GM12878 (cell line): Measurements from ENCODE around the gene DDR1. TPM values are rescaled to one million over a fixed set of nuclear protein-coding genes. Genes with fewer than 3 reads are reported as not detected.
"Not testable (repeated sequence)": the region's sequence is repeated elsewhere in the genome, so short reads cannot be mapped to it uniquely, and the experiment has no call there.

Source experiments
- ATAC-seq: fragments of 200-7000 bp; cut with Tn5 transposase; 3 replicates; pipeline ENCODE4 v1.9.1; 2020; ENCODE audit warnings: mild to moderate bottlenecking, moderate library complexity
- BruUV-seq: library from RNA; stranded (reverse); fragments of 400-500 nt; replicated peaks from 2 replicates; lab custom pipeline; 2021; lab: Mats Ljungman, UMichigan
- CTCF ChIA-PET: fragments of 300-600 bp; sonication (Branson Sonifier 250); formaldehyde crosslinking; extraction: SDS; loops from one replicate; lab custom pipeline; 2021; ENCODE audit warnings: inconsistent platforms; lab: Yijun Ruan, JAX
- POLR2A ChIA-PET: fragments of 350-600 bp; formaldehyde crosslinking; extraction: SDS; loops from one replicate; lab custom pipeline; 2021; ENCODE audit warnings: inconsistent platforms; lab: Charles Lee
- RAD21 ChIA-PET: fragments of 300-600 bp; sonication (Branson Sonifier 250); formaldehyde crosslinking; loops from one replicate; lab custom pipeline; 2023; ENCODE audit warnings: antibody characterized with exemption; ENCODE audit not compliant: unreplicated experiment; lab: Charles Lee
- SMC1A ChIA-PET: fragments of 300-600 bp; sonication (Branson Sonifier 250); formaldehyde crosslinking; loops from one replicate; lab custom pipeline; 2023; ENCODE audit not compliant: unreplicated experiment, uncharacterized antibody; lab: Charles Lee
- DNase-seq: peaks from one replicate; pipeline ENCODE4 v3.0.0-alpha.2; 2011; ENCODE audit warnings: low read depth, low spot score
- FAIRE-seq: peaks from 3 replicates; lab custom pipeline; 2011; peaks lifted over from hg19 to GRCh38; lab: Jason Lieb, UNC
- H2AFZ ChIP-seq: 2 replicates; pipeline ENCODE4 v1.6.0; 2011; ENCODE audit warnings: low read depth, low read length, control low read depth; ENCODE audit not compliant: control insufficient read depth
- H3K27ac ChIP-seq: 2 replicates; pipeline ENCODE4 v1.5.1; 2011; ENCODE audit warnings: control low read depth; ENCODE audit not compliant: control insufficient read depth, insufficient read depth
- H3K27me3 ChIP-seq, 2 experiments: replicated peaks in 1 of 2; 2 replicates each; pipeline versions ENCODE4 v1.6.0 to v1.6.1; 2011; ENCODE audit warnings: low read length in 1 of 2; ENCODE audit not compliant: control insufficient read depth in 2 of 2, insufficient read depth in 2 of 2
- H3K36me3 ChIP-seq, 2 experiments: 2 replicates each; pipeline ENCODE4 v1.5.1; 2011; ENCODE audit warnings: low read length in 1 of 2; ENCODE audit not compliant: control insufficient read depth in 2 of 2, insufficient read depth in 2 of 2
- H3K4me1 ChIP-seq: 2 replicates; pipeline ENCODE4 v1.6.1; 2011; ENCODE audit warnings: mild to moderate bottlenecking, low read length, moderate library complexity, mixed read lengths; ENCODE audit not compliant: control insufficient read depth, insufficient read depth
- H3K4me2 ChIP-seq: 2 replicates; pipeline ENCODE4 v1.6.0; 2011; ENCODE audit warnings: control low read depth; ENCODE audit not compliant: control insufficient read depth, insufficient read depth
- H3K4me3 ChIP-seq: fragments of 200-600 bp; sonication (generic); 2 replicates; pipeline ENCODE4 v1.5.1; 2016
- H3K79me2 ChIP-seq: 2 replicates; pipeline ENCODE4 v1.6.0; 2011; ENCODE audit warnings: low read length; ENCODE audit not compliant: control insufficient read depth, insufficient read depth
- H3K9ac ChIP-seq: 2 replicates; pipeline ENCODE4 v1.8.0; 2011; ENCODE audit warnings: low read length, control low read depth, mixed read lengths; ENCODE audit not compliant: control insufficient read depth, insufficient read depth
- H3K9me3 ChIP-seq: replicated peaks from 3 replicates; pipeline ENCODE4 v1.5.1; 2011; ENCODE audit warnings: mild to moderate bottlenecking, low read length; ENCODE audit not compliant: control insufficient read depth, insufficient read depth
- H4K20me1 ChIP-seq: 2 replicates; pipeline ENCODE4 v1.6.0; 2011; ENCODE audit not compliant: control insufficient read depth, insufficient read depth
- BHLHE40 ChIP-seq, 2 experiments: fragments of 450-650 bp in 1 of 2; IDR thresholded peaks; 2 replicates each; pipeline ENCODE4 v1.6.1; 2011 to 2017; ENCODE audit warnings: low read depth in 2 of 2, borderline replicate concordance in 1 of 2, improper control_type of control experiment in 1 of 2, low read length in 1 of 2, mild to moderate bottlenecking in 1 of 2
- CBX5 ChIP-seq: sonication (generic); IDR thresholded peaks from 2 replicates; pipeline ENCODE4 v1.6.1; 2016; ENCODE audit warnings: low read depth, moderate library complexity, mild to moderate bottlenecking, inconsistent platforms
- MAX ChIP-seq: IDR thresholded peaks from 2 replicates; pipeline ENCODE4 v1.6.1; 2012; ENCODE audit warnings: low read depth, low read length, improper control_type of control experiment
- MEF2B ChIP-seq: fragments of 450-650 bp; IDR thresholded peaks from 2 replicates; pipeline ENCODE4 v1.6.1; 2018; ENCODE audit warnings: mild to moderate bottlenecking, moderate library complexity; ENCODE audit not compliant: partially characterized antibody, poor library complexity, severe bottlenecking
- ZBTB33 ChIP-seq: fragments of 450-650 bp; IDR thresholded peaks from 2 replicates; pipeline ENCODE4 v1.6.1; 2017; ENCODE audit warnings: mild to moderate bottlenecking
- WGBS: methylation state at CpG from one replicate; pipeline ENCODE4 v1.1.6; 2016; ENCODE audit warnings: low lambda C conversion rate; ENCODE audit not compliant: insufficient replicate concordance, insufficient coverage; ENCODE audit errors: missing lambda C conversion rate; 5-methylcytosine and 5-hydroxymethylcytosine counted together
- in situ Hi-C: fragments of 300-500 bp; cut with MboI; formaldehyde crosslinking; loops from 9 replicates; pipeline ENCODE4 v1.14.3; 2018; ENCODE audit warnings: mixed read lengths
- intact Hi-C: fragments of 100-400 bp; cut with micrococcal nuclease; formaldehyde crosslinking; loops from one replicate; pipeline ENCODE4 v1.14.2; 2022; ENCODE audit not compliant: unreplicated experiment
- polyA plus RNA-seq, 11 experiments: library from polyadenylated mRNA; depleted of rRNA in 4 of 11; unstranded in 6 of 11; stranded (reverse) in 5 of 11; fragments of >200 nt; fragmentation: Nextera tagmentation in 4 of 11; fragmentation: Illumina TruSeq in 1 of 11; extraction: Ambion mirVana in 4 of 11; extraction: Trizol in 1 of 11; gene quantifications; 1 replicate in 1 of 11; 2 replicates in 10 of 11; pipeline versions ENCODE4 v1.2.1 to v1.2.3, GENCODE V29; 2011 to 2016; ENCODE audit warnings: inconsistent platforms in 2 of 11, missing spikeins in 2 of 11, low read depth in 1 of 11
- total RNA-seq, 4 experiments: library from RNA; depleted of rRNA in 3 of 4; stranded (reverse); fragments of >200 nt in 3 of 4; fragmentation: Illumina TruSeq in 1 of 4; extraction: Trizol in 1 of 4; gene quantifications; 2 replicates each; pipeline versions ENCODE4 v1.2.1 to v1.2.3, GENCODE V29; 2013 to 2021

Gene DDR1
- total and polyA plus RNA-seq, 10 of the 15 experiments (the other 5 are each of a cell fraction or from before 2014, with no cell fraction given) = 1.1 to 39.0 (median 11.9) TPM

- intact Hi-C loops, H3K4me3 ChIP-seq, H3K4me2 ChIP-seq, H3K9me3 ChIP-seq, H2AFZ ChIP-seq, in situ Hi-C loops, BruUV-seq, H3K79me2 ChIP-seq, H4K20me1 ChIP-seq, POLR2A ChIA-PET, H3K36me3 ChIP-seq, H3K9ac ChIP-seq, H3K27ac ChIP-seq, FAIRE-seq, H3K27me3 ChIP-seq, DNase-seq, RAD21 ChIA-PET, ATAC-seq: not testable (repeated sequence)
- TF ChIP-seq ZBTB33 (peak; percentile 72; the same call in 1 of the 2 replicates), CBX5 (peak; percentile 85; the same call in 1 of the 2 replicates)
- CTCF ChIA-PET = interaction anchor here (1.1 to 1.5 kb wide), 2 partner anchors 211 to 220 kb away, joined by 3 read pairs; no protein-coding TSS in a partner anchor
- H3K4me1 ChIP-seq = peaks cover 19% of the 10 kb centered on the region
- SMC1A ChIA-PET = interaction anchor here (0.6 to 1.0 kb wide), 2 partner anchors 8 to 14 kb away, joined by 3 read pairs; no protein-coding TSS in a partner anchor
- WGBS = 70% methylated on average over 4 of the region's 4 CpGs
These were observed 24.6 kb upstream of the DDR1 start for GRCh38 chr6:30859726-30860125.

- H3K79me2 ChIP-seq = no peaks in the 10 kb centered on the region
- no peaks in the 10 kb centered on the region for H3K36me3 ChIP-seq
- WGBS = 11% methylated on average over 3 of the region's 3 CpGs
- intact Hi-C loops (no loop called here), in situ Hi-C loops (no loop called here)
- H3K27me3 ChIP-seq = no peaks in the 10 kb centered on the region
- no peaks in the 10 kb centered on the region for H4K20me1 ChIP-seq
- TF ChIP-seq BHLHE40 (IDR thresholded peaks at IDR 0.05; ENCODE audit: borderline replicate concordance in 1 of 2, low read depth in 2 of 2, low read length in 1 of 2) = no peak
- TF ChIP-seq MAX = no peak
- TF ChIP-seq MEF2B = peak; percentile 26
- H3K9me3 ChIP-seq = peaks cover 6% of the 10 kb centered on the region
- no peak for DNase-seq
- no peak for ATAC-seq
- CTCF ChIA-PET = interaction anchor here (1.0 to 1.6 kb wide), 2 partner anchors 16 to 581 kb away, joined by 3 to 5 read pairs; no protein-coding TSS in a partner anchor
- SMC1A ChIA-PET = no interaction called here
- POLR2A ChIA-PET = no interaction called here
- H2AFZ ChIP-seq = no peak overlapping the region
- FAIRE-seq = no peak
- peaks cover 19% of the 10 kb centered on the region for H3K4me1 ChIP-seq
- RAD21 ChIA-PET = no interaction called here
- H3K4me2 ChIP-seq = no peak overlapping the region
- no peak overlapping the region for H3K9ac ChIP-seq
- no peak overlapping the region for H3K4me3 ChIP-seq
- BruUV-seq = no TSS peak
- no peak overlapping the region for H3K27ac ChIP-seq
These were observed 22.9 kb upstream of the DDR1 start for GRCh38 chr6:30861257-30862048.
